HFFc6 (cell line): Measurements from ENCODE around the gene JARID2. TPM values are rescaled to one million over a fixed set of nuclear protein-coding genes. Genes with fewer than 3 reads are reported as not detected.

Experiments used
- DNase-seq: peaks from one replicate; pipeline ENCODE4 v3.0.0-alpha.2; 2018
- H3K27ac Mint-ChIP-seq: 2 replicates; pipeline ENCODE4 v1.8.0; 2020; ENCODE audit warnings: mild to moderate bottlenecking, mixed read lengths
- H3K27me3 Mint-ChIP-seq: 2 replicates; pipeline ENCODE4 v1.8.0; 2021; ENCODE audit warnings: mild to moderate bottlenecking, moderate library complexity, mixed read lengths; ENCODE audit not compliant: insufficient read depth
- H3K36me3 Mint-ChIP-seq: 2 replicates; pipeline ENCODE4 v1.8.0; 2021; ENCODE audit warnings: low read depth, mixed read lengths
- H3K4me1 Mint-ChIP-seq: 2 replicates; pipeline ENCODE4 v1.8.0; 2020; ENCODE audit warnings: low read depth, mixed read lengths
- H3K4me3 Mint-ChIP-seq: 2 replicates; pipeline ENCODE4 v1.8.0; 2020; ENCODE audit warnings: mild to moderate bottlenecking, moderate library complexity, mixed read lengths
- H3K9me3 Mint-ChIP-seq: 2 replicates; pipeline ENCODE4 v1.8.0; 2020; ENCODE audit warnings: mild to moderate bottlenecking, mixed read lengths
- total RNA-seq, 6 experiments: library from RNA; stranded (reverse); fragmentation: NEBNext Ultra II Directional; extraction: Animal tissue kit (Norgen Biotek cat#: 25700); gene quantifications; 2 replicates in 1 of 6; 3 replicates in 5 of 6; pipeline ENCODE4 v1.2.3, GENCODE V29; 2021
- TF ChIP-seq, protein P1 (sequence below): fragments of 200-600 bp; sonication (generic); IDR thresholded peaks from 2 replicates; pipeline ENCODE4 v1.5.0; 2021; ENCODE audit warnings: antibody characterized with exemption, mild to moderate bottlenecking

Gene JARID2
- total RNA-seq, 6 experiments from 2014 or later = 8.3 to 10.1 (median 9.5) TPM

DNA sequence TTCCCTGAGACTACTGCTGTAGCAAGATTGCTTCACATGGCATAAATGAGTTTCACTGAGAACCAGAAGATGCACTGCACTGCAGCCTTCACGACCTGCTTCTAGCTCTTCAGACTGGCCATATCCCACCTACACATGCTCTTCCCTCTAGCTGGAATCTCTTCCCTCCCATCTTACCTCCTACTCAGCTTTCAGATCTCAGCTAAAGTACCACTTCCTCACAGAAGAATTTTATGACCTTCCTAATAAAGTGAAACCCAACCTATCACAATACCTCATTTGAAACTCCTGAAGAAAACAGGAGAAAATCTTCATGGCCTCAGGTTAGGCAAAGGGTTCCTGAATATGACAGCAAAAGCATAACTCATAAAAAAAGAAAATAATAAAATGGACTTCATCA lies 317.1 kb downstream of the JARID2 start:
- Mint-ChIP-seq H3K9me3 (no peaks in the 10 kb centered on the region), H3K36me3 (no peaks in the 10 kb centered on the region), H3K27ac (no peak overlapping the region), H3K4me1 (no peaks in the 10 kb centered on the region), H3K27me3 (no peaks in the 10 kb centered on the region), H3K4me3 (no peak overlapping the region)
- DNase-seq = no peak
- TF ChIP-seq, protein P1, sequence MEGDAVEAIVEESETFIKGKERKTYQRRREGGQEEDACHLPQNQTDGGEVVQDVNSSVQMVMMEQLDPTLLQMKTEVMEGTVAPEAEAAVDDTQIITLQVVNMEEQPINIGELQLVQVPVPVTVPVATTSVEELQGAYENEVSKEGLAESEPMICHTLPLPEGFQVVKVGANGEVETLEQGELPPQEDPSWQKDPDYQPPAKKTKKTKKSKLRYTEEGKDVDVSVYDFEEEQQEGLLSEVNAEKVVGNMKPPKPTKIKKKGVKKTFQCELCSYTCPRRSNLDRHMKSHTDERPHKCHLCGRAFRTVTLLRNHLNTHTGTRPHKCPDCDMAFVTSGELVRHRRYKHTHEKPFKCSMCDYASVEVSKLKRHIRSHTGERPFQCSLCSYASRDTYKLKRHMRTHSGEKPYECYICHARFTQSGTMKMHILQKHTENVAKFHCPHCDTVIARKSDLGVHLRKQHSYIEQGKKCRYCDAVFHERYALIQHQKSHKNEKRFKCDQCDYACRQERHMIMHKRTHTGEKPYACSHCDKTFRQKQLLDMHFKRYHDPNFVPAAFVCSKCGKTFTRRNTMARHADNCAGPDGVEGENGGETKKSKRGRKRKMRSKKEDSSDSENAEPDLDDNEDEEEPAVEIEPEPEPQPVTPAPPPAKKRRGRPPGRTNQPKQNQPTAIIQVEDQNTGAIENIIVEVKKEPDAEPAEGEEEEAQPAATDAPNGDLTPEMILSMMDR = no peak

DNA sequence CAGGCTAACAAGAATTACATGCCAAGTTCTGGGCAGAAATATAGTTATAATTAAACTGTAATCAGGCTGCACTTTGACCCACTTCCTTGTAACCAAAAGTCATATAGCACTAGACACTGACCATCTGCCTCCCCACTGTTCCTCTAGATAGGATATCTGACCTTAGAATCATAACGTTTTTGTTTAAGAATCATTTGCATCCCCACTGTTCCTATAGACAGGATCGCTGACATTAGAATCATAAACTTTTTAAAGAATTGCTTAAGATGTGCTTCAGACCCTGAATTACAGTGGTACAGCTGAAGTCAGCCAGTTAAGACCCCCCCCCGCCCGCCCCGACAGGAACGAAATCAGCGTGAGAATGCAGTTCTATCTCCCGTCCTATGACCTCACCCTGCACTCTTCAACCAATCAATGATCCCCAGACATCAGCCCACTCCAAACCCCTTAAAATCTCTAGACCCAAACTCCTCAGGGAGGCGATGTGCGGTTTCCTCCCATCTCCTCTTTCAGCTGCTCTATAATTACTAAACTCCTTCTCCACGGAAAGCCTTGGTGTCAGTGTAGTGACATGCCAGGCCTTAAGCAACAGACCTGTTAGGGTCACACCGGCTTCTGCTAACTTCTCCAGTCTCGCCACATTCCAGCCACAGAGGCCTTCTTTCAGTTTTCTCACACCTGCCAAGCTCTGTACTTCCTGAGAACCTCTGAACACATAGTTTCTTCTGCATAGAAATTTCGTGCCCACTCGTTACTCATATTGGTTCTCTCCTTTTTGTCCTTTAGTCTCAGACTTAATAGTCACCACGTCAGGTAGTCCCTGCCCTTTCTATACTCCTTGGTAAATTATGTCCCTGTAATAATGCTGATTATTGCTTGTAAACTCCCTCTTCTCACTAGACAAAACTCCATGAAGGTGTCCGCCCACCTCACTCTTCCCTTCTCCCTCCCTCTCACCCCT lies 323.4 kb downstream of the JARID2 start:
- H3K27me3 Mint-ChIP-seq = no peaks in the 10 kb centered on the region
- no peak for DNase-seq
- no peaks in the 10 kb centered on the region for H3K4me1 Mint-ChIP-seq
- no peak overlapping the region for H3K27ac Mint-ChIP-seq
- TF ChIP-seq, protein P1 = no peak
- H3K4me3 Mint-ChIP-seq = no peak overlapping the region
- no peaks in the 10 kb centered on the region for H3K9me3 Mint-ChIP-seq
- H3K36me3 Mint-ChIP-seq = no peaks in the 10 kb centered on the region

- H3K36me3 Mint-ChIP-seq = no peaks in the 10 kb centered on the region
- no peak for DNase-seq
- H3K9me3 Mint-ChIP-seq = no peaks in the 10 kb centered on the region
- H3K4me3 Mint-ChIP-seq = no peak overlapping the region
- H3K4me1 Mint-ChIP-seq = no peaks in the 10 kb centered on the region
- TF ChIP-seq, protein P1 = no peak
- H3K27ac Mint-ChIP-seq = no peak overlapping the region
- no peaks in the 10 kb centered on the region for H3K27me3 Mint-ChIP-seq
These were observed 324.3 kb downstream of the JARID2 start for GRCh38 chr6:15570171-15570570.
